Renal cortical epithelial cell (primary cell): ENCODE data around the gene SPINDOC. TPM values are rescaled to one million over a fixed set of nuclear protein-coding genes. Genes with fewer than 3 reads are reported as not detected.
"Not testable (repeated sequence)": the region's sequence is repeated elsewhere in the genome, so short reads cannot be mapped to it uniquely, and the experiment has no call there.

Source experiments
- DNase-seq: peaks from one replicate; pipeline ENCODE4 v3.0.0-alpha.2; 2011; ENCODE audit warnings: low read depth
- total RNA-seq: library from RNA; depleted of rRNA; stranded (reverse); fragments of >200 nt; gene quantifications from 2 replicates; pipeline ENCODE4 v1.2.3, GENCODE V29; 2014

SPINDOC gene, protein sequence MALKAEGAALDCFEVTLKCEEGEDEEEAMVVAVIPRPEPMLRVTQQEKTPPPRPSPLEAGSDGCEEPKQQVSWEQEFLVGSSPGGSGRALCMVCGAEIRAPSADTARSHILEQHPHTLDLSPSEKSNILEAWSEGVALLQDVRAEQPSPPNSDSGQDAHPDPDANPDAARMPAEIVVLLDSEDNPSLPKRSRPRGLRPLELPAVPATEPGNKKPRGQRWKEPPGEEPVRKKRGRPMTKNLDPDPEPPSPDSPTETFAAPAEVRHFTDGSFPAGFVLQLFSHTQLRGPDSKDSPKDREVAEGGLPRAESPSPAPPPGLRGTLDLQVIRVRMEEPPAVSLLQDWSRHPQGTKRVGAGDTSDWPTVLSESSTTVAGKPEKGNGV
- total RNA-seq = 11.8 and 12.6 TPM in 2 replicates

DNA sequence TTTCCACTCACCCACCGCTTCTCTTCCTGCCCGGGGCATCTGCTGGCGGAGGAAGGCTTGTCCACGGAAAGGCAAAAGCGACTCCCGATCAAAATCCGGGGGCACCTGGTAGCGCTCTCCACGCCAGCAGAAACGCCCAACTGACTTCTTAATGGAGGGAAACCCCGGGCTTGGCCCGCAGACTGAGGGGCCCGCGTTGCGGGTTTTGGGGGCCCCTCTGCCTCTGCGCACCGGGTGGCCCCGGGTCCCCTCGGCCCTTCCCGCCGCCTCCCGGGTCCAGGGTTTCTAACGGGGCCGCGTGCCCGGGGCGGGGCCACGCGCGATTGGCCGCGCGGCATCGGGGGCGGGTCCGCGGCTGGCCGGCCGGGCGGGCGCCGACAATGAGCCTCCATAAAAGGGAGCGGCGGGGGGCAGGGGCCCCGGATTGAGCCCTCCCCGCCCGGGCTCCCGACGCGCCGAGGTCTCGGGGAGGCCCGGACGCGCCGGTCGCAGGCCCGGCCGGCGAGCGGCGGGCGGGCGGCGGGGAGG is at the start of gene SPINDOC:
Gene SPINDOC, plus strand, starts transcription at position 422 of the 528 bp plus-strand sequence. CDS start 231 bp downstream, outside the sequence.
- no peak for DNase-seq

DNA sequence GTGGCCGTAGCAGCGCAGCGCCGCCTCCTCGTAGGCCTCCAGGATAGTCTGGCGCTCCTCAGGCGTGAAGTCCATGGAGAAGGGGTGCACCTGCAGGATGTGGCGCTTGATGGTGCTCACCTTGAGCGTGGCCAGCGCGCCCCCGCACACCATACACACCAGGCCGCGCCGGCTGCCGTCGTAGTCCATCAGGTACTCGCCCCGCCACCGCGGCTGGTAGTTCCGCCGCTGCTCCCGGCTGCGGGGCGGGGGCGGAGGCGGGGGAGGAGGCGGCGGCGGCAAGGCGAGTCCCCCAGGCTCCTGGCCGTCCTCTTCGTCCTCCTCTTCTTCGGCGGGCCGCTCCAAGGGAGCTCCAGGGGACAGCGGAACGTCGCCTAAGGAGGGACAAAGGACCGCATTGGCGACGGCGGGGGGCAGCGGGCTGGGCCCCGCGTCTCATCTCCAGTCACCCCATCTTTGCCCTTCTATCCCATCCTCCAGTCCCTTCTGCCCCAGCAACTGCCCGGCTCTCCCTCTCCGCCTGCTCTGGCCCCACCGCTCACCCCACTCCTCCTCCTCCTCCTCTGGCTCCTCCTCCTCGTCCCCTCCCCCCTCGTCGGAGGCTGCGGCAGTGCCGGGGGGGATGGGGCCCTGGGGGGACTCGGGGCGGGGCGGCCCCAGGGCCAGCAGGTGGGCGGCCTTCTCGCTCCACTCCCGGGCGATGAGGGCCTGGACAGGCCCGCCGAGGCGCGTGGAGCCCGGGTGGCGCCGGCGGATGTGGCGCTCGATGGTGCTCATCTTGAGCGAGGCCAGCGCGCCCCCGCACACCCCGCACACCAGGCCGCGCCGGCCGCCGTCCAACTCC is 49.5 kb upstream of the SPINDOC start:
- no peak for DNase-seq

DNA sequence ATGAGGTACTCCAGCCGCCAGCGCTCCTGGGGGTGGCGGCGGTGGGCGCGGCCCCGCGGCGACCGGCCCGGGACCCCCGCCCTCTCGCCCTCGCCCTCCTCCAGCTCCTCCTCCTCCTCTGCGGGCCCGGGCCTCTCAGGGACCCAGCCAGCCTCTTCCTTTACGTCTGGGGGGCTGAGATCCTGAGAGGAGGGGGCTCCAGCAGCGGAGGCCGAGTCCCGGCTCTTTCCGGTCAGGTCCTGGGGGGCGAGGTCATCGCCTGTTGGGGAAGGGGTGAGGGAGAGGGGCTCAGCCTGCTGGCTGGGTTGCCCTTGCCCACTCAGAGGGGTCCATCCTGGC is 48.9 kb upstream of the SPINDOC start:
- DNase-seq = no peak

DNA sequence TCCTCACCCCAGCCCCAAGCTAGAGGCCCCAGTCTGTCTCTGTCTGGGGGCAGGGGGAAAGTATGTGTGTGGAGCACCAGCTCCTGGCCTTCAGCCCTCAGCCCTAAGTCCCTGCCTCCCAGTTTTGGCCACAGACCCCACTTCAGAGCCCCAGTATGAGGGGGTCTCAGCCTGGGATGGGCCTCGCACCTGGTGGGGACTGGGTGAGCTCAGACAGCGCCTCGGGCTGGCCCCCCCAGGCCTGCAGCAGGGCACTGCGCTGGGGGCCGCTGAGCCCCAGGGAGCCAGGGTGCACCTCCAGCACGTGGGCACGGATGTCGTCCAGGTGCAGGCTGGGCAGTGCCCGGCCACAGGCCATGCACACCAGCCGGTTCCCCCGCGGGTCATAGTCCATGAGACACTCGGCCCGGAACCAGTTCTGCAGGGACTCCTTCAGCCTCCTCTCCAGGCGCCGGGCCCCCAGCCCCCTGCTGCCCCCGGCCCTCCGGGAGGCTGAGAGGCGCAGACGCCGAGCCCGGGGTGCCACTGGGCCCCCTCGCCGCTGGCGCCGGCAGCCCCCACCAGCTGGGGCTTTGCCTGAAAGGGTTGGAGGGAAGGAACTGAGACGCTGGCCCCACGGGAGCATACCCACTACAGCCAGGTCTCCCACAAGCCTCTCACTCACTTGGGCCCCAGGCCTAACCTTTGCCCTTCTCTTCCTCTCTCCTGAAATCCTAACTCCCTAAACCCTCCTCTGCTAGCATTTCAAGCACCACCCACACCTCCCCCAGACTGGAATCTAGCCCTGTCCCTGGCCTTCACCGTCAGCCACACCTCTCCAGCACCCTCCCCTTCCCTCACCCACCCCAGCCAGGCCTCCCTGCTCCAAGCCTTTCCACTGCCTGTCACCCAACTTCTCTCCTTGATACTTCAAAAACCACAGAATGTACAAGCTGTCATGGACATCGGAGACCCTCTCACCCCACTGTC is 48.3 kb upstream of the SPINDOC start:
- DNase-seq = peak; percentile 26

DNA sequence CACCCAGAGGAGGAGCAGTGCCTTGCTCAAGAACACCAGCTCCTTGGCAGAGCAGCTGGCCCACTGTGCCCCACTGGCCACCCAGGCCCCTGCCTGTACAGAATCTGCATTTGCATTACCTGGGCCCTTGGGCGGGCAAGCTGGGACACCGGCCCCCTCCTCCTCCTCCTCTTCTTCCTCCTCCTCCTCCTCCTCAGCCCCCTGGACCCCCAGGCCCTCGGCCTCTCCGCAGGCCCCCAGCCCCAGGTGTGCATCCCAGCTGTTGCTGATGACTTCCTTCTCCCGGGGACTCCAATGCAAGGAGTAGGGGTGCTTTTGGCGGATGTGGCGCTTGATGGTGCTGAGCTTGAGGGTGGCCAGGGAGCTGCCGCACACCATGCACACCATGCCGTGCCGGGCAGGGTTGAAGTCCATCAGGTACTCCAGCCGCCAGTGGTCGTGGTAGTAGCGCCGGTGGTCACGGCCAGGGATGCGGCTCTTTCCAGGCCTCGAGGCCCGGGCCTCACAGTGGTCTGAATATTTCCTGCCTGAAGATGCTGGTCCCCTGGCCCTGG is 47.5 kb upstream of the SPINDOC start:
- no peak for DNase-seq

DNA sequence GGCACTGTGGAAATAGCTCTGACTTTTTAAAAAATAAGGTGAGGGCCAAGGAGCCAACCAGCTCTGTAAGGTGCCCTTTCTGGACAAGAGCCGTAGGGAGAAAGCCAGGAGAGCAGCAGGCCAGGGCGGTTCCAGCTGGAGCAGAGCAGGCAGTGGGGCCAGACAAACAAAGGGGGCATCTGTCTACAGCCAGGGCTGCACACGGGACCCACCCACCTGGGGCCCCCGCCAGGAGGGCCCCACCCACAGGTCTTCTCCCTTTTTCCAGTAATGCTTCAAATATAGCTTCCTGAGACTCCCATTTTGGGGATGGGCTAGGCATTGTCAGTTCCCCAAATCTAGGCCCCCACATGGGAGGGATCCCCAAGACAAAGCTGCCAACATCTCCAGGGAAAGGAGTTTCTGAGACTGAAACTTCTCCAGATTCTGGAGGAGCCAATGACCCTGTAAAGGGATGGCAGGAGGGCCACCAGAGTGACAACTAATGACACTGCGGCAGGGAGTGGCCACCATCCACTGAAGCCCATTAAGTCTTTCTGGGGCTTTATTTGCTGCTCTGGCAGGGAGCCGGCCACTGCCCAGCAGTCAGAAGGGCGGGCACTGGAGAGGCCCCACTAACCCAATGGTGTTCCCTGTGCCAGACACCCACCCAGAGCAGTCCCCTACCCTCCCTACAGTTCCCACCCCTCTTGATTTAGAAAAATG is 46.6 kb upstream of the SPINDOC start:
- DNase-seq = no peak

DNA sequence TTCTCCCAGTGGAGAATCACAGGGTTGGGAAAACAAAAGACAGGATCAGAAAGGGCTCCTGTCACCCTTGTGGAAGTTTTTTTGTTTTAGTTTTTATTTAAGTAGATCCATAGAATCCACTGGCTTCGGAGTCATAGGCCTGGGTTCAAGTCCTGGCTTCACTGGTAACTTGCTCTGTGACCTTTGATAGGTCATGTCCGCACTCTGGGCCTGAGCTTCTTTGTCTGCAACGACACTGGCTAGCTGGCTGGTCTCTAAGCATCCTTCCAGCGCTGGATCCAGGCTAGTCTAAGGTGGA is 46.0 kb upstream of the SPINDOC start:
- no peak for DNase-seq

DNA sequence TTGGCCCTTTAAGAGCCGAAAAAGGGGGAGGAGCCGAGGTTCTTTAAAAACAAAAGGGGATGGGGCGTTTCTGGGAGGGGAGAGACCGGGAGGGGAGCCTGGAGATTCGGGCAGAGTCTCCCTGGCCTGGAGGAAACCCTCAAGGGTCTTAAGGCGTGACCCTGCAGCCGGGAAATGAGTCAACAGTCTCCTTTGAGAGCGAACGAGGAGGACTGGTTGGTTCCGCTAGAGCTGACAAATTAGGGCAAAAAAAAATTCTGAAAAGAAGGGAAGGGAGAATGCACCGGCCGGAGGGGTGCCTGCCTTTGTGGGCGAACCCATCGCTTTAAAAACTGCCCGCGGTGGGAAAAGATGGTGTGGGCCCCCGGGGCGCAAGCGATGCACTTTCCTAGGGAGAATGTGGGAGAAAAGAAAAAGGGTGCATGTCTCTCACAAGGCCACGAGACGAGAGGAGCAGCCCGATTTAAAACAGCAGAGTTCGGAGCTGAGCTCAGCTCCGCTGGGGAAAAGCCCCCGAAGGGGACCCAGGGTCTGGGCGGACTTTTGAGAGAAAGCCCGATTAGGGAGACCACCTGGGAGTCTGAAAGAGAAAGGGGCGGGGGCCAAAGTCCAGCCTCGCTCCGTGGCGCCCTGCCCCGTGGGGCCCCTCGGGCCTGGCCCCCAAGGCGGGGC is 45.6 kb upstream of the SPINDOC start:
- peak; percentile 61 for DNase-seq

DNA sequence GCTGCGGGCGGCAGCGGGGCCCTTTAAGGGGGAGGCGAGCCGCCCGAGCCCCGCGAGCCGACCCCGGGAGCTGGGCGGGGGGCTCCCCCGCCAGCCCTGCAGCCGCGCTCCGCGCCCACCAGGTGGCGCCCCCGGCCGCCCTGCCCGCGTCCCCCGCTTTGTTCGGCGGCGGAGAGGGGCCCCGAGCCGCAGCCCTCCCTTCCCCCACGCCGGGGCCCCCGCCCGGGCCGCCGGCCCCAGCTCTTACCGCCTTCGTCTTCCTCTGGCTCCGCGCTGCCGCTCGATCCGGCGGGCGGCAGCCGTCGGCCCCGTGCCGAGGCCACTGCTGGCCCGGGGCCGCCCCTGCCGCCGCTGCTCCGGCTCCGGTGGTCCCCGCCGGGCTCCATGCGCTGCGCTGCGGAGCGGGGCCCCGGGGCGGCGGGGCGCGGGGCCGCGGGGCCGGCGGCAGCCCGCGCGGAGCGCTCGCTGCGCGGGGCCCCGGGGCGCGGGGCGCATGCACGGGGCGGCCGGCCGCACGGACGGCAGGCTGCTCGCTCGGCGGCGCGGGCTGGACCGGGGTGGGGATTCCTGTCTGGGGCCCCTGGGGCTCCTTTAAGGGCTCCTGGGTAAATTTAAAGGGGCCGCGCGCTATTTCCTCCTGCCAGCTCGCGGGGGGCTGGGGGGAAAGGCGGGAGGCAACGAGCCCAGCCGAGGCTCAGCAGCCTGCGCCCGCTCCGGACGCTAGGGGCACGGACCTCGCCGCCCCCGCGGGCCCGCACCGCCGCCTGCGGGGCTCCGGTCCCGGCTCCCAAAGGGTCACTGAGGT is 44.8 kb upstream of the SPINDOC start, which contains the start of gene ZFTA:
Gene ZFTA, minus strand, starts transcription at position 539 of the 805 bp plus-strand sequence. Its CDS starts 153 bp downstream, at position 386.
- no peak for DNase-seq

DNA sequence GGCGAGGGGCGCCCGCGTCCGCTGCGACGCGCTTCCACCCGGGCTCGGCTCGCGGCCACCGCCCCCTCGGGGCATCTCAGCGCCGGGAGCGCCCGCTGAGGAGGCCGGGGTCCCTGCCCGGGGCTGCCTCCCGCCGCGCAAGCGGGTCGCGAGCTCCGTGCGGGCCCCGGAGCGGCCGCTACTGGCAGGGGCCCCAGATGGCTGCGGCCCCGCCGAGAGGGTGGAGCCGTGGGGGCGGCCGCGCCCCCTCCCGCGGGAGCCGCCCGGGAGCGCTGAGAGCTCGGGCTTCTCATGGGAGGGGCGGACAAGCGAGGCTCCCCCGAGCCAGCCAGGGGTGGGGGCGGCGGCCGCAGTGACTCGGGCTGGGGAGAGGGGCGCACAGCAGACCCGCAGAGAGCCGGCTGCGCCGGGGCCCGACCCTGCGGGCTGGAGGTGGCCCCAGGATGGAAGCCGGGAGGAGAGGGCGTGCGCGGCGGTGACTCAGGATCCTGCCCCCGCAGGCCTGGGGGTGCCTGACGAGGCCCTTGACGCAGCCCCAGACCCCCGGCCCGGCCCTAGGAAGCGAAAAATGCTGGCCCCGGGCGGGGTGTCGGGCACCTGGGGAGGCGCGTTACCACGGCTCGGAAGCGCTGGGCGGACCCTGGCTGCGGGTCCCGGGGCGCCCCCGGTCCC is 44.1 kb upstream of the SPINDOC start:
- no peak for DNase-seq

DNA sequence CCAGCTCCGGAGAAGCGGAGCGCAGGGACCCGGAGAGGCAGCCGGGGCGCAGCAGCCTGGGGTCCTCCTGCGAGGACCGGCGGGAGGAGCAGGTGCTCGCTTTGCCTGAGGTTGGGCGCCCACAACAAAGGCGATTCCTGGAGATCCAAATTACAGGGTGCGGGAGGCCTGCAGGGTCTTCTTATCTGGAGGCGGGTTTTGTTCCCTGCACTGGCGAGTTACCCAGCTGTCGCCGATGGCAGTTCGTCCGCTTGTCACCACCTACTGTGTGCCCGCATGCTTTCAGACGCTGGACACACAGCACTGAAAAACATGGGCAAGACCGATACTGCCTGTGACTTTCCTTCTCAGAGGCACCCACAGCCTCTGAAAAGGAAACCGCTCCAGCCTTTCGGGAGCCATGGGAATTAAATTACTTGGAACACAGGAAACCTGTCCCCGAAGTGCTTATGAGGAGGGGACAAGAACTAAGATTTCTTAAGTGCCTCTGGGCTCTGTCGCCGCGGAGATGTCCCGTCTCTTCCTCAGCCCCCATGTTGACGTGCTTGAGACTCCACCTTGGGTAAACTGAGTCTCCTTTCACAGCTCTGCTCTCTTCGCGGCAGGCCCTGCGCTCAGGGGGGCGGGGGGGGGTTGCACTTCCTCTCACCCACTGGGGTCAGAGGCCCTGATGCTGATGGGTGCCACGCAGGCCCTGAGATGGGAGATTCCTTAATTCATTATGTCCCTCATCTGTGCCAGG is 43.4 kb upstream of the SPINDOC start:
- DNase-seq = no peak

DNA sequence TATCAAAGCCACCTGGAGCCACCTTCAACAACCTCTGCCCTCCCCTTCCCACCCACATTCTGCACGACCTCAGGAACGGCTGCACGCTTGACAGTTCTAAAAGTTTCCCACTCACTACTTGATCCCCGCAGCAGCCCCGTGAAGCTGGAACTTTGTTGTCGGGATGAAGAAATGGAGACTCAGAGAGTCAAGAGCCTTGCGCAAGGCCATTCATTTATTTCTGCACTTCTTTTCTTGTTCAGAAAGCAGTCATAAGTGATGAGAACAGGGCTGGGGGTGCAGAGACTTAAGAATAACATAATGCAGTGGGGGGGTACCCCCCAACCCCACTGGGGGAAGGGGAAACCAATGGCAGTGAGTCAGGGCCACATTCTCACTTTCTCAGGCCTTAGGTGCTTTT is 42.5 kb upstream of the SPINDOC start:
- no peak for DNase-seq

DNA sequence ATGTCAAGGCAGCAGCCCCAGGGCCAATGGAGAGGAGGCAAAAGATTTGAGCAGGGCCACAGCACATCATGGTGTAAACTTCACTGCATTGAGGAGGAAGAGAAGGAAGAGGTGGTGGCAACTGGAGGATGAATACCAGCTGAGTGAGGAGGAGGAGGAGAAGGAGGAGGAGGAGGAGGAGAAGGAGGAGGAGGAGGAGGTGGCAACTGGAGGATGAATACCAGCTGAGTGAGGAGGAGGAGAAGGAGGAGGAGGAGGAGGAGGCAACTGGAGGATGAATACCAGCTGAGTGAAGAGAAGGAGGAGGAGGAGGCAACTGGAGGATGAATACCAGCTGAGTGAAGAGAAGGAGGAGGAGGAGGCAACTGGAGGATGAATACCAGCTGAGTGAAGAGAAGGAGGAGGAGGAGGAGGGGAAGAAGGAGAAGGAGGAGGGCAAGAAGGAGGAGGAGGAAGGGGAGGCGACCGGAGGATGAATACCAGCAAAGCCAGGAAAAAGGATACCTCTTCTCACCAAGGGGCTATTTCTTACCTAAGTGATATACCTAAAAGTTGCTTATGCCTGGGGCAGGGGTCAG is 41.4 kb upstream of the SPINDOC start:
- DNase-seq = not testable (repeated sequence)

DNA sequence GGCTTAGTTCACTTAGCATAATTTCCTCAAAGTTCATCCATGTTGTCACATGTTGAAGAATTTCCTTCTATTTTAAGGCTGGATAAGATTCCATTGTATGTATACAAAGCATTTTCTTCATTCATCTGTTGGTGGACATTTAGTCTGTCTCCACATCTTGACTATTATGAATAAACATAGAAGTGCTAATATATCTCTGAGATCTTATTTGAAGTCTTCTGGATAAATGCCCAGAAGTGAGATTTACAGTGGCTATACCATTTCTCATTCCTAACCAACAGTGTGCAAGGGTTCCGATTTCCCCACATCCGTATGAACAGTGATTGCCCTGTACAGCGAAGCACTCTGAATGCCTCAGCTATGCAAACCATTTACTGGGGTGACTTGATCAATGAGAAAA is 38.1 kb upstream of the SPINDOC start:
- DNase-seq = no peak

DNA sequence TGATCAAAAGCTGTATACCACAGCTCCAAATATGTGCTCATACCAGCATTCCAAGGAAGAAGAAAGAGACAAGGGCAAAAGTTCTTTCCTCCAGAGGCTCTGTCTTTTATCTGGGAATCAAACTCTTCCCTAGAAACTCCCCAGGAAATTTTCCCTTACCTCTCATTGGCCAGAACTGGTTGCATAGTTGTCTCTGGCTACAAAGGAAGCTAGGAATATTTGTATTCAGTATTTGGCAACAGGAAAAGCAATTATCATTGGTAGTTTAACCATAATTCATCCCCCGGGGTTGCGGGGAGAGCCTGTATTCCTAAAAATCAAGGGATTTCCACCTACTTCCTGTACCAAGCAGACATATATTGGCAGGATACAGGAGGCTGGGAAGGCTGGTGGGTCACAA is 34.2 kb upstream of the SPINDOC start:
- DNase-seq = no peak

DNA sequence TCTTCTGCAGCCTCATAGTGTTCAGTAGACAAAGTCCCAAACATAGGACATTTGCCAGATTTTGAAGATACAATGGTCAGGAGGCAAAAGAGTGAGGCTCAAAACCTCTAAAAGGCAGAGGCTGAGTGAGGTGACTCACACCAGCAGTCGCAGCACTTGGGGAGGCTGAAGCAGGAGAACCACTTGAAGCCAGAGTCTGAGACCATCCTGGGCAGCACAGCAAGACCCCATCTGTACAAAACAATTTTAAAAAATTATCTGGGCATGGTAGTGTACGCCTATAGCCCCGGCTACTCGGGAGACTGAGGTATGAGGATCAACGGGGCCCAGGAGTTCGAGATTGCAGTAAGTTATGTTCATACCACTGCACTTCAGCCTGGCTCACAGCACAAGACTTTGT is 30.5 kb upstream of the SPINDOC start:
- no peak for DNase-seq

DNA sequence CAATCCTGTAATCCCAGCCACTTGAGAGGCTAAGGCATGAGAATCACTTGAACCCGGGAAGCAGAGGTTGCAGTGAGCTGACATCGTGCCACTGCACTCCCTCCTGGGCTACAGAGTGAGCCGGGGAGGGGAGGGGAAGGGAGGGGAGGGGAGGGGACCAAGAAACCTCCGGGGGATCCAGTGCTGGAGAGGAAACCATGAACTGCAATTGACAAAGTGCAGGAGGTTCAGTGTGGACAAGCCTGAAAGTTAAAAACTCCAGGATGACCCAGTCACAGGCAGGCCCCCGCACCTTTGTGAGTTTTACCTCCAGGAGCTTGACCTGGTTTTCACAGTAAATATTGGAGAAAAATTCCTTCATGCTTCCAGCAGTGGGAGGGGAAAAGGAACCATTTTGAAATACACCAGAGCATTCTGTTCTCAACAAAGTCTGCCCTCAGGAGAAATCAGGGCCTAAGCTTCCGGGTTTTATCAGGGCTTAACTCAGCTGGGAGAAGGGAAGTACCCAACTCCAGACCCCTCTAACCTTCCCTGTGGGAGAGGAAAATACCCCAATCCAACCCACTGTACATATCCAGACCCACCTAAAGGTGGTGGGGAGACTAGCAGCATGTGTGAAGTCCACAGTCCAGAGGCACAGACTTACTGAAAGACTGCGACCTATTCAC is 29.2 kb upstream of the SPINDOC start:
- peak; percentile 25 for DNase-seq
